Mesenchymal stem cell (in vitro differentiated cells and primary cell): ENCODE results near the gene CATSPER1.

ENCODE experiments used
- DNase-seq: peaks from one replicate; pipeline ENCODE4 v3.0.0-alpha.2; 2013
- H2AFZ ChIP-seq: one replicate; pipeline ENCODE4 v1.6.1; 2013; ENCODE audit warnings: low read depth, mild to moderate bottlenecking, control low read depth, inconsistent platforms, low read length, moderate library complexity
- H2AK5ac ChIP-seq: 2 replicates; pipeline ENCODE4 v1.6.1; 2013; ENCODE audit warnings: low read length, moderate library complexity, mild to moderate bottlenecking, inconsistent platforms; ENCODE audit not compliant: severe bottlenecking
- H2BK120ac ChIP-seq: one replicate; pipeline ENCODE4 v1.6.1; 2013; ENCODE audit warnings: low read depth, mild to moderate bottlenecking, inconsistent platforms, low read length, moderate library complexity
- H2BK12ac ChIP-seq, 2 experiments: one replicate each; pipeline ENCODE4 v1.6.1; 2013; ENCODE audit warnings: inconsistent platforms in 2 of 2, low read length in 2 of 2, mild to moderate bottlenecking in 2 of 2, moderate library complexity in 2 of 2, control low read depth in 1 of 2
- H2BK15ac ChIP-seq: one replicate; pipeline ENCODE4 v1.6.1; 2013; ENCODE audit warnings: mild to moderate bottlenecking, low read depth, inconsistent platforms; ENCODE audit not compliant: poor library complexity, severe bottlenecking
- H2BK5ac ChIP-seq: 2 replicates; pipeline ENCODE4 v1.6.1; 2013; ENCODE audit warnings: low read depth, mild to moderate bottlenecking, low read length, control low read depth, inconsistent platforms; ENCODE audit not compliant: poor library complexity, severe bottlenecking
- H3K14ac ChIP-seq, 2 experiments: one replicate each; pipeline ENCODE4 v1.6.1; 2013; ENCODE audit warnings: inconsistent platforms in 2 of 2, low read length in 2 of 2, control low read depth in 1 of 2, mild to moderate bottlenecking in 1 of 2, moderate library complexity in 1 of 2
- H3K18ac ChIP-seq, 2 experiments: one replicate each; pipeline ENCODE4 v1.6.1; 2013; ENCODE audit warnings: inconsistent platforms in 2 of 2, low read length in 2 of 2, control low read depth in 1 of 2, low read depth in 1 of 2, mild to moderate bottlenecking in 1 of 2
- H3K23ac ChIP-seq, 2 experiments: one replicate each; pipeline ENCODE4 v1.6.1; 2013; ENCODE audit warnings: inconsistent platforms in 2 of 2, low read length in 2 of 2, mild to moderate bottlenecking in 2 of 2, moderate library complexity in 2 of 2, control low read depth in 1 of 2
- H3K27ac ChIP-seq: 2 replicates; pipeline ENCODE4 v1.5.1; 2013; ENCODE audit warnings: mild to moderate bottlenecking, moderate library complexity, low read length, control low read depth, inconsistent platforms; ENCODE audit not compliant: poor library complexity, severe bottlenecking
- H3K27me3 ChIP-seq, 2 experiments: 2 replicates each; pipeline versions ENCODE4 v1.6.1 to v1.7.0; 2013; ENCODE audit warnings: low read length in 2 of 2, mild to moderate bottlenecking in 2 of 2, moderate library complexity in 2 of 2, control low read depth in 1 of 2, inconsistent platforms in 1 of 2; ENCODE audit not compliant: control insufficient read depth in 1 of 2, insufficient read depth in 1 of 2
- H3K36me3 ChIP-seq, 2 experiments: 2 replicates each; pipeline versions ENCODE4 v1.6.1 to v1.7.0; 2013; ENCODE audit warnings: low read length in 2 of 2, control low read depth in 1 of 2, inconsistent platforms in 1 of 2, low read depth in 1 of 2, mild to moderate bottlenecking in 1 of 2; ENCODE audit not compliant: insufficient read depth in 2 of 2, control insufficient read depth in 1 of 2
- H3K4ac ChIP-seq, 2 experiments: one replicate each; pipeline ENCODE4 v1.6.1; 2013; ENCODE audit warnings: inconsistent platforms in 2 of 2, low read length in 2 of 2, mild to moderate bottlenecking in 2 of 2, moderate library complexity in 2 of 2, control low read depth in 1 of 2, low read depth in 1 of 2
- H3K4me1 ChIP-seq: 2 replicates; pipeline ENCODE4 v1.6.1; 2013; ENCODE audit warnings: low read depth, low read length, control low read depth; ENCODE audit not compliant: control insufficient read depth, insufficient read depth
- H3K4me2 ChIP-seq: 2 replicates; pipeline ENCODE4 v1.6.1; 2013; ENCODE audit warnings: low read length, mild to moderate bottlenecking, inconsistent platforms; ENCODE audit not compliant: poor library complexity, severe bottlenecking
- H3K4me3 ChIP-seq, 2 experiments: 2 replicates each; pipeline versions ENCODE4 v1.5.1 to v1.7.0; 2013; ENCODE audit warnings: low read length in 2 of 2, mild to moderate bottlenecking in 2 of 2, control low read depth in 1 of 2, low read depth in 1 of 2; ENCODE audit not compliant: insufficient read depth in 1 of 2
- H3K79me1 ChIP-seq: replicated peaks from 2 replicates; pipeline ENCODE4 v1.6.1; 2013; ENCODE audit warnings: mild to moderate bottlenecking, control low read depth, low read length, inconsistent platforms; ENCODE audit not compliant: poor library complexity, severe bottlenecking
- H3K9ac ChIP-seq: 2 replicates; pipeline ENCODE4 v1.7.0; 2013; ENCODE audit warnings: mild to moderate bottlenecking, low read length, moderate library complexity
- H3K9me3 ChIP-seq: 2 replicates; pipeline ENCODE4 v1.7.0; 2013; ENCODE audit warnings: mild to moderate bottlenecking, low read length; ENCODE audit not compliant: control insufficient read depth
- H4K8ac ChIP-seq: one replicate; pipeline ENCODE4 v1.6.1; 2013; ENCODE audit warnings: inconsistent platforms, mild to moderate bottlenecking, low read length, moderate library complexity
- H4K91ac ChIP-seq: one replicate; pipeline ENCODE4 v1.6.1; 2013; ENCODE audit warnings: mild to moderate bottlenecking, low read length, inconsistent platforms
- WGBS: methylation state at CpG from one replicate; pipeline ENCODE4 v1.1.7; 2013; ENCODE audit warnings: mixed read lengths; 5-methylcytosine and 5-hydroxymethylcytosine counted together

CATSPER1 gene

DNA sequence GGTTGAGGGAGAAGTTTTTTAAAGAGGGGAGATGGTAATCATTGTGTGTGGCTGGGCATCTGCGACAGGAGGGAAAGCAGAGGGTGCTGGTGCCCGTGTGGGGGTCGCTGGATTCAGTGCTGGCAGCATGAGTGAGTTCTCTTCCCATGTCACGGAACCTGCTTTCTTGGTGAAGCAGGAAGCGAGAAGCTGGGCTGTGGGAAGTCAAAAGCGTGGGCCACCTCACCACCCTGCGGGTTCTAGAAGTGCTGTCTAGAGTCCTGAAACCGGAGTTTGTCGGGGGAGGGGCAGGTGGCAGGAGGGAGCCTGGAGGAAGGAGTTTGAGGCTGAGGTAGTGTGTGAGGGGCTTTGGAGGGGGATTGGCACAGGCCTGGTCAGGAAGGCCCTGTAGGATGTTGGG, 50.5 kb downstream of the CATSPER1 start:
- H3K18ac ChIP-seq: no peak overlapping the region
- H2AFZ ChIP-seq: no peak overlapping the region
- H2BK12ac ChIP-seq: no peak overlapping the region
- no peak overlapping the region for H3K4me3 ChIP-seq
- H3K9me3 ChIP-seq: no peaks in the 10 kb centered on the region
- H2BK5ac ChIP-seq: no peak overlapping the region
- no peak for DNase-seq
- no peak overlapping the region for H2BK15ac ChIP-seq
- H3K23ac ChIP-seq: no peak overlapping the region
- 99% methylated on average over 9 of the region's 9 CpGs for WGBS
- no peak overlapping the region for H4K91ac ChIP-seq
- no peak overlapping the region for H3K14ac ChIP-seq
- peaks cover 58 to 63% of the 10 kb centered on the region in 2 experiments for H3K36me3 ChIP-seq
- H2AK5ac ChIP-seq: no peak overlapping the region
- H2BK120ac ChIP-seq: no peak overlapping the region
- H3K4me2 ChIP-seq: no peak overlapping the region
- H4K8ac ChIP-seq: no peak overlapping the region
- H3K4ac ChIP-seq: no peak overlapping the region
- no peak overlapping the region for H3K27ac ChIP-seq
- H3K79me1 ChIP-seq: peaks cover 6% of the 10 kb centered on the region
- no peaks in the 10 kb centered on the region for H3K4me1 ChIP-seq
- H3K27me3 ChIP-seq: no peaks in the 10 kb centered on the region
- H3K9ac ChIP-seq: no peak overlapping the region

DNA sequence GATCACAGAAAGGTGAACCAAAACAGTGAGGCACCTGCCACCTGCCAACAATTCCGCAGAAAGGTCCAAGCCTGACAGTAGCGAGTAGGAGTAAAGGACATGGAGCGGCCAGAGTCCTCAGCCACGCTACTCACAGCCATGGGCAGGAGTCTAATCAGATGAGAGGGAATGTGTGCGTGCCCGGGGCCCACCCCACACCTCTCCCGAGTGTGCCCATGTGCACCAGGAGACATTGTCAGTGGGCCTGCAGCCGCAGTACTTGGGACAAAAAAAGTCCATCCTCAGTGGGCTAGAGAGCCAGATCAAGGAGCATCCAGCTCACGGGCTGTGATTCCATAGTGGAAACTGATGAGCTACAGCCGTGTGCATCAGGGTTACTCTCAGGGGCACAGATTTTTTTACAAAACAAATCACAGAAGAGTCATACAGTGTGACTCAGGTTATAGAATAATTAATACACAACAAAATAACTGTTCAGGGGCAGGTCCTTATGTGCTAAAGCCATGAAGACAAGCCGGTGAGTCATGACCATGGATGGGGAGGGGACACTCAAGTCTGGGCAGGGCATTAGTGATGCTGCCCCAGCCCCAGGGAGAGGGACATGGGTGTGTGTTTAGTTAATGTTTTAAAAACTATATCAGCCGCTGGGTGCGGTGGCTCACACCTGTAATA, 52.7 kb downstream of the CATSPER1 start:
- WGBS: 97% methylated on average over 10 of the region's 13 CpGs

DNA sequence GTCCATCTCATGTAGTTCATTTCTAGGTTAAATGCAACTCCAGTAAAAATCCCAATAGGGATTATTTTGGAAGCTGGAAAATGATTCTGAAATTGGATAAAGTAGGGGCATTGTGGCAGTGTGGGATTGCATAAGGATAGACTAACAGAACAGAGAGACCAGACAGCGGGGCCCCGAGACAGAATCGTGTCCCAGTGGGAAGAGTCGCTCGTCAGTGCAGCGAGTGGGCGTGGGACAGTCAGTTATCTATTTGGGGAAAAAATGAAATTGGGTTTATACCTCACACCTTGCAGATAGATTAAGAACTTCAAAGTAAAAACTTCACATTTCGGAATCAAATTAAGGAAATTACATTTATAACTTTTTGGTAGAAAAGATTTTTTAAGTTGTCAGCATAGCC, 54.2 kb downstream of the CATSPER1 start:
- H2BK120ac ChIP-seq: no peak overlapping the region
- no peak overlapping the region for H3K4me3 ChIP-seq
- DNase-seq: no peak
- H3K9ac ChIP-seq: no peak overlapping the region
- no peak overlapping the region for H3K27ac ChIP-seq
- no peak overlapping the region for H2AFZ ChIP-seq
- H3K23ac ChIP-seq: no peak overlapping the region
- H2BK12ac ChIP-seq: no peak overlapping the region
- H3K18ac ChIP-seq: no peak overlapping the region
- 100% methylated on average over 3 of the region's 8 CpGs for WGBS
- no peak overlapping the region for H3K4ac ChIP-seq
- H2BK15ac ChIP-seq: no peak overlapping the region
- H3K9me3 ChIP-seq: no peaks in the 10 kb centered on the region
- H2BK5ac ChIP-seq: no peak overlapping the region
- no peak overlapping the region for H4K91ac ChIP-seq
- H3K27me3 ChIP-seq: no peaks in the 10 kb centered on the region
- no peak overlapping the region for H2AK5ac ChIP-seq
- peaks cover 30% of the 10 kb centered on the region for H3K79me1 ChIP-seq
- H3K4me2 ChIP-seq: no peak overlapping the region
- H3K4me1 ChIP-seq: no peaks in the 10 kb centered on the region
- H4K8ac ChIP-seq: no peak overlapping the region
- H3K14ac ChIP-seq: no peak overlapping the region
- peaks cover 66 to 68% of the 10 kb centered on the region in 2 experiments for H3K36me3 ChIP-seq

More for the DNA sequence above, 52.7 kb downstream of the CATSPER1 start:
- Histone ChIP-seq H3K36me3 (peaks cover 66 to 68% of the 10 kb centered on the region in 2 experiments), H3K18ac (no peak overlapping the region), H3K27me3 (no peaks in the 10 kb centered on the region), H3K4ac (no peak overlapping the region), H3K9ac (no peak overlapping the region), H3K23ac (no peak overlapping the region), H2BK120ac (no peak overlapping the region), H2BK5ac (no peak overlapping the region), H2BK15ac (no peak overlapping the region), H2AK5ac (no peak overlapping the region), H4K8ac (no peak overlapping the region), H4K91ac (no peak overlapping the region), H3K79me1 (peaks cover 22% of the 10 kb centered on the region), H3K4me2 (no peak overlapping the region), H3K9me3 (no peaks in the 10 kb centered on the region), H2BK12ac (no peak overlapping the region), H3K27ac (no peak overlapping the region), H3K4me1 (no peaks in the 10 kb centered on the region), H2AFZ (no peak overlapping the region), H3K4me3 (no peak overlapping the region), H3K14ac (no peak overlapping the region)
- no peak for DNase-seq

DNA sequence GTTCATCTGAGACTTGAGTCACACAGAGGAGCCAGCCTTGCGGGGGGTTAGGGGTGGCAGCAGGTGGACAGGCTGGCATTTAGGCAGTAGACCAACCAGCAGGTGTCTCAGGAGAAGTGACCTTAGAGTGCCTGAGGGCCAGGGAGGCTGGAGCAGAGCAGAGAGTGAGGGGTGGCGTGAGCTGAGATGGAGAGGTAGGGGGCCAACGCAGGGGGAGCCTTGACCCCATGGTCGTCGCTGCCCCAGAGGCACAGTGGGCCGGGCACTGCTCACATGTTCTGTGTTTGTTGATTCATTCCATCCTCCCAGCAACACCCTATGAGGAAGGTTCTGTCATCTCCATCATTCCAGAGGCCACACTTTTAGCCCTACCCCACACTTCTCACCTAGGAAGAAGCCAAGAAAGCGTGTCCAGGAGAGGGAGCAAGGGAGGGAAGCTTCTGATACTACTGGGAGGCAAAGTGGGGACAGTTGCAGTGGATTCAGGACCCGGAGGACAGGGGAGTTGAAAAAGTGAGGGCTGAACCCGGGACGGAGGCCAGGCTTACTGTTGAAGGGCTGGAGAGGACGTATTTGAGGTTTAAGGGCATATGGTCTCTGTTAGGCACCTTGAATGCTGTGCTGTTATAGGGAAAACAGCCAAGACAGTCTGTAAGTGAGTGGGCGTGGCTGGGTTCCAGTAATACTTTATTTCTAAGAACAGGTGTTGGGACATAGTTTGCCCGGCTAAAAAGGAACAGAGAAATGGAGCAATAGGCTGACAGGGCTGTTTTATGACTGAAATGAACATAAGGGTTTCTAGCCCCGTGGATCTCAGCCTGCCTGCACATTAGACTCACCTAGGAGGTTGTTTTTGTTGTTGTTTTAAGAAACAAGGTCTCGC, 57.4 kb downstream of the CATSPER1 start:
- H3K27ac ChIP-seq: no peak overlapping the region
- H3K36me3 ChIP-seq: peaks cover 74 to 85% of the 10 kb centered on the region in 2 experiments
- no peak overlapping the region for H2AFZ ChIP-seq
- H4K91ac ChIP-seq: no peak overlapping the region
- no peak overlapping the region for H3K4me2 ChIP-seq
- no peak overlapping the region for H3K23ac ChIP-seq
- H4K8ac ChIP-seq: no peak overlapping the region
- peaks cover 56% of the 10 kb centered on the region for H3K79me1 ChIP-seq
- no peak overlapping the region for H2AK5ac ChIP-seq
- H2BK5ac ChIP-seq: no peak overlapping the region
- no peak overlapping the region for H2BK120ac ChIP-seq
- no peak overlapping the region for H3K4me3 ChIP-seq
- WGBS: 95% methylated on average over 11 of the region's 15 CpGs
- no peak overlapping the region for H2BK12ac ChIP-seq
- H3K18ac ChIP-seq: no peak overlapping the region
- no peak overlapping the region for H2BK15ac ChIP-seq
- H3K4me1 ChIP-seq: peaks cover 5% of the 10 kb centered on the region
- no peak for DNase-seq
- H3K4ac ChIP-seq: no peak overlapping the region
- H3K9me3 ChIP-seq: no peaks in the 10 kb centered on the region
- H3K27me3 ChIP-seq: no peaks in the 10 kb centered on the region
- H3K9ac ChIP-seq: no peak overlapping the region
- H3K14ac ChIP-seq: no peak overlapping the region
